Lower lobe of right lung (tissue), 2 donors: Measurements from ENCODE around the gene FGF18. TPM values are rescaled to one million over a fixed set of nuclear protein-coding genes. Genes with fewer than 3 reads are reported as not detected.

Source experiments
- ATAC-seq, 2 donors: fragments of 200-7000 bp; cut with Tn5 transposase; one replicate each; pipeline ENCODE4 v1.9.1; 2020 to 2022; ENCODE audit warnings: mild to moderate bottlenecking in 2 of 2, moderate library complexity in 2 of 2
- DNase-seq: peaks from one replicate; pipeline ENCODE4 v3.0.0-alpha.2; 2020
- H3K27ac ChIP-seq: fragments of 200-600 bp; one replicate; pipeline ENCODE4 v1.8.0; 2022
- H3K27me3 ChIP-seq: fragments of 200-600 bp; one replicate; pipeline ENCODE4 v1.8.0; 2022; ENCODE audit warnings: low read depth
- H3K36me3 ChIP-seq: fragments of 200-600 bp; one replicate; pipeline ENCODE4 v1.8.0; 2022; ENCODE audit warnings: mild to moderate bottlenecking
- H3K4me1 ChIP-seq: fragments of 200-600 bp; one replicate; pipeline ENCODE4 v1.8.0; 2022
- H3K4me3 ChIP-seq: fragments of 200-600 bp; one replicate; pipeline ENCODE4 v1.8.0; 2022; ENCODE audit warnings: mild to moderate bottlenecking
- H3K9me3 ChIP-seq: fragments of 200-600 bp; one replicate; pipeline ENCODE4 v1.8.0; 2022
- CTCF ChIP-seq: fragments of 200-600 bp; IDR thresholded peaks from one replicate; pipeline ENCODE4 v1.8.0; 2022; ENCODE audit warnings: antibody characterized with exemption, mild to moderate bottlenecking
- intact Hi-C: fragments of 100-400 bp; cut with DNase I; formaldehyde crosslinking; loops from one replicate; pipeline ENCODE4 v1.11.0; 2022
- total RNA-seq: library from RNA; stranded (reverse); fragmentation: NEBNext Ultra II Directional; extraction: Animal tissue kit (Norgen Biotek cat#: 25700); gene quantifications from one replicate; pipeline ENCODE4 v1.2.1, GENCODE V29; 2021
- donor health status: DM: no; HTN: yes; CAD: no; lungs with severe emphysema.

The FGF18 gene
- total RNA-seq, 1 donor from 2014 or later = 2.0 TPM

- Histone ChIP-seq H3K36me3 (no peaks in the 10 kb centered on the region), H3K4me1 (no peaks in the 10 kb centered on the region), H3K9me3 (no peaks in the 10 kb centered on the region), H3K4me3 (no peak overlapping the region), H3K27me3 (no peaks in the 10 kb centered on the region), H3K27ac (no peak overlapping the region)
- ATAC-seq = no peak
- intact Hi-C loops = no loop called here
- no peak for TF ChIP-seq CTCF
- DNase-seq = peak; percentile 41
These were observed 12.6 kb downstream of the FGF18 start for GRCh38 chr5:171432076-171432475.

GRCh38 chr5:171432583-171433351 lies 13.3 kb downstream of the FGF18 start:
- Histone ChIP-seq H3K36me3 (no peaks in the 10 kb centered on the region), H3K4me1 (no peaks in the 10 kb centered on the region), H3K9me3 (no peaks in the 10 kb centered on the region), H3K27ac (no peak overlapping the region), H3K4me3 (no peak overlapping the region), H3K27me3 (no peaks in the 10 kb centered on the region)
- no peak for TF ChIP-seq CTCF
- DNase-seq (peak; percentile 42), ATAC-seq (no peak)
- intact Hi-C loops = no loop called here

GRCh38 chr5:171433352-171433698 lies 13.9 kb downstream of the FGF18 start:
- ATAC-seq (no peak), DNase-seq (peak; percentile 17)
- intact Hi-C loops = no loop called here
- H3K36me3 ChIP-seq = no peaks in the 10 kb centered on the region
- no peak overlapping the region for H3K27ac ChIP-seq
- TF ChIP-seq CTCF = no peak
- H3K4me3 ChIP-seq = no peak overlapping the region
- H3K27me3 ChIP-seq = no peaks in the 10 kb centered on the region
- no peaks in the 10 kb centered on the region for H3K9me3 ChIP-seq
- no peaks in the 10 kb centered on the region for H3K4me1 ChIP-seq

GRCh38 chr5:171433982-171434676 lies 14.7 kb downstream of the FGF18 start:
- H3K27me3 ChIP-seq = no peaks in the 10 kb centered on the region
- H3K4me1 ChIP-seq = no peaks in the 10 kb centered on the region
- H3K4me3 ChIP-seq = no peak overlapping the region
- DNase-seq = peak; percentile 20
- no peak for ATAC-seq
- no peak for TF ChIP-seq CTCF
- no peak overlapping the region for H3K27ac ChIP-seq
- H3K36me3 ChIP-seq = no peaks in the 10 kb centered on the region
- no peaks in the 10 kb centered on the region for H3K9me3 ChIP-seq
- intact Hi-C loops = no loop called here

- TF ChIP-seq CTCF = no peak
- intact Hi-C loops = no loop called here
- H3K4me1 ChIP-seq = no peaks in the 10 kb centered on the region
- H3K27ac ChIP-seq = no peak overlapping the region
- H3K9me3 ChIP-seq = no peaks in the 10 kb centered on the region
- H3K36me3 ChIP-seq = no peaks in the 10 kb centered on the region
- no peak for DNase-seq
- H3K4me3 ChIP-seq = no peak overlapping the region
- no peaks in the 10 kb centered on the region for H3K27me3 ChIP-seq
- no peak for ATAC-seq
These were observed 15.4 kb downstream of the FGF18 start for GRCh38 chr5:171434874-171435273.
